Measurements from ENCODE around the gene PHACTR1. TPM values are rescaled to one million over a fixed set of nuclear protein-coding genes. Genes with fewer than 3 reads are reported as not detected.

Gene PHACTR1
- total and polyA plus RNA-seq, 7 donors: 0.04 to 3.0 (median 0.85) TPM

DNA sequence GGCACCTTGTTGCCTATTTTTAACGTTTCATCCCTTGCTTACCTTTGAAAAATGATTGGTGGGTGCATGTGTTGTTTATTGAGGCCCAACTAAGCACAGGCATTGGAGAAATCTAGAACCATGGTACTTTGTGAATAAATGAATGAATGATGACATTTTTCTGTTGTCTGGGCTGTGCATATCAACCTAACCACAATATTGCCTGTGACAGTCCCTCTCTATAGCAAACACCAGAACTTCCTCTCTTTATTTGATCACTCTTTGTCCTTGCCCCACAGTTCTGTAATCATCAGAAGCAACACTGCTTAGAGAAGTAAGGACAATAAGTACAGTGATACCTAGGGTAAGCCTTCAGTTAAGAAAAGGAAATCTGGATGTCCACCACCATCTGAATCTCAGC is 536.7 kb downstream of the PHACTR1 start:
- no peak overlapping the region for H3K27ac ChIP-seq
- H3K27me3 ChIP-seq (ENCODE audit: insufficient read depth in 3 of 3, low read length in 2 of 3): no peaks in the 10 kb centered on the region
- H3K36me3 ChIP-seq (ENCODE audit: insufficient read depth in 1 of 2, low read depth in 1 of 2): no peaks in the 10 kb centered on the region
- intact Hi-C loops (cut with DNase I): no loop called here
- WGBS, 3 donors: 62 to 74% (median 68%) methylated on average over 1 of the region's 1 CpG
- no peaks in the 10 kb centered on the region for H3K4me1 ChIP-seq
- ATAC-seq (no peak), DNase-seq (no peak)
- H3K9me3 ChIP-seq: no peaks in the 10 kb centered on the region
- TF ChIP-seq, protein P1, sequence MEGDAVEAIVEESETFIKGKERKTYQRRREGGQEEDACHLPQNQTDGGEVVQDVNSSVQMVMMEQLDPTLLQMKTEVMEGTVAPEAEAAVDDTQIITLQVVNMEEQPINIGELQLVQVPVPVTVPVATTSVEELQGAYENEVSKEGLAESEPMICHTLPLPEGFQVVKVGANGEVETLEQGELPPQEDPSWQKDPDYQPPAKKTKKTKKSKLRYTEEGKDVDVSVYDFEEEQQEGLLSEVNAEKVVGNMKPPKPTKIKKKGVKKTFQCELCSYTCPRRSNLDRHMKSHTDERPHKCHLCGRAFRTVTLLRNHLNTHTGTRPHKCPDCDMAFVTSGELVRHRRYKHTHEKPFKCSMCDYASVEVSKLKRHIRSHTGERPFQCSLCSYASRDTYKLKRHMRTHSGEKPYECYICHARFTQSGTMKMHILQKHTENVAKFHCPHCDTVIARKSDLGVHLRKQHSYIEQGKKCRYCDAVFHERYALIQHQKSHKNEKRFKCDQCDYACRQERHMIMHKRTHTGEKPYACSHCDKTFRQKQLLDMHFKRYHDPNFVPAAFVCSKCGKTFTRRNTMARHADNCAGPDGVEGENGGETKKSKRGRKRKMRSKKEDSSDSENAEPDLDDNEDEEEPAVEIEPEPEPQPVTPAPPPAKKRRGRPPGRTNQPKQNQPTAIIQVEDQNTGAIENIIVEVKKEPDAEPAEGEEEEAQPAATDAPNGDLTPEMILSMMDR (IDR thresholded peaks at IDR 0.05): no peak
- H3K4me3 ChIP-seq: no peak overlapping the region

DNA sequence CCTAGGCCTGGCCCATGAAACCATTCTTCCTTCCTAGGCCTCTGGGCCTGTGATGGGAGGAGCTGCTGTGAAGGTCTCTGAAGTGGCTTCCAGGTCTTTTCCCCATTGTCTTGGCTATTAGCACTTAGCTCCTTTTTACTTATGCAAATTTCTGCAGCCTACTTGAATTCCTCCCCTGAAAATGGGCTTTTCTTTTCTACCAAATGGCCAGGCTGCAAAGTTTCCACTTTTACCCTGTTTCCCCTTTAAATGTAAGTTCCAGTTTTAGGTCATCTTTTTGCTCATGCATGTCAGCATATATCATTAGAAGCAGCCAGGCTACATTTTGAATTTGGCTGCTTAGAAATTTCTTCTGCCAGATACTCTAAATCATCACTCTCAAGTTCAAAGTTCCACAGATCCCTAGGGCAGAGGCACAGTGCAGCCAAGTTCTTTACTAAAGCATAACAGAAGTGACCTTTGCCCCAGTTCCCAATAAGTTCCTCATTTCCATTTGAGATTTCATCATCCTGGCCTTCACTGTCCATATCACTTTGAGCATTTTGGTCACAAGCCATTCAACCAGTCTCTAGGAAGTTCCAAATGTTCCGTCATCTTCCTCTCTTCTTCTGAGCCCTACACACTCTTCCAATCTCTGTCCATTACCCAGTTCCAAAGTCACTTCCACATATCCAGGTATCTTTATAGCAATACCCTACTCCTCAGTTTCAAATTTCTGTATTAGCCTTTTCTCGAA is 539.9 kb downstream of the PHACTR1 start:
- H3K36me3 ChIP-seq (ENCODE audit: insufficient read depth in 1 of 2, low read depth in 1 of 2): no peaks in the 10 kb centered on the region
- DNase-seq: no peak

DNA sequence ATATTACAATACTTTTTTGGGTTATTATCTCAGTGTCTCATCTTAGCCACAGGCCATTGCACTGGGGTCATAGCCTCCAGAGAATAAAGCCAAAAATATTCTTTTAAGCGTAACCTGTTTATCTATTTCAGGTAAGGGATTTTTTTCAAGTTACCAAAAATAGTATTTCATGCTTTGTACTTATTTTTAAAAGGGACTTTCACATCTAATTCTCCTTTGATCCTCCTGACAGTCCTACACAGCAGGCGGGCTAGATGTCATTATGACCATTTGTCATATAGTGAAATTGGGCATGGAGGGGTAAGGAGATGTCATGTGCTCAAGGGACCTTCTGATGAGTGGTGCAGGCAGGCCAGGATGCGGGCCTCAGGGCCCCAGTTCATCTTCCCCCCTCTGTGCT is 542.8 kb downstream of the PHACTR1 start:
- no peaks in the 10 kb centered on the region for H3K36me3 ChIP-seq (ENCODE audit: insufficient read depth in 1 of 2, low read depth in 1 of 2)
- DNase-seq (no peak), ATAC-seq (no peak)
- H3K27me3 ChIP-seq (ENCODE audit: insufficient read depth in 3 of 3, low read length in 2 of 3): no peaks in the 10 kb centered on the region
- WGBS, 3 donors: 86 to 89% (median 88%) methylated on average over 3 of the region's 3 CpGs
- no peaks in the 10 kb centered on the region for H3K4me1 ChIP-seq
- no peaks in the 10 kb centered on the region for H3K9me3 ChIP-seq
- no peak overlapping the region for H3K4me3 ChIP-seq
- TF ChIP-seq, protein P1 (IDR thresholded peaks at IDR 0.05): no peak
- H3K27ac ChIP-seq: no peak overlapping the region
- intact Hi-C loops (cut with DNase I): no loop called here

More for the DNA sequence above, 539.9 kb downstream of the PHACTR1 start:
- WGBS, 3 donors: 68 to 76% (median 72%) methylated on average over 2 of the region's 2 CpGs
- H3K27ac ChIP-seq: no peak overlapping the region
- ATAC-seq: no peak
- H3K9me3 ChIP-seq: no peaks in the 10 kb centered on the region
- H3K27me3 ChIP-seq (ENCODE audit: insufficient read depth in 3 of 3, low read length in 2 of 3): no peaks in the 10 kb centered on the region
- TF ChIP-seq, protein P1 (IDR thresholded peaks at IDR 0.05): no peak
- H3K4me3 ChIP-seq: no peak overlapping the region
- intact Hi-C loops (cut with DNase I): no loop called here
- H3K4me1 ChIP-seq: no peaks in the 10 kb centered on the region

DNA sequence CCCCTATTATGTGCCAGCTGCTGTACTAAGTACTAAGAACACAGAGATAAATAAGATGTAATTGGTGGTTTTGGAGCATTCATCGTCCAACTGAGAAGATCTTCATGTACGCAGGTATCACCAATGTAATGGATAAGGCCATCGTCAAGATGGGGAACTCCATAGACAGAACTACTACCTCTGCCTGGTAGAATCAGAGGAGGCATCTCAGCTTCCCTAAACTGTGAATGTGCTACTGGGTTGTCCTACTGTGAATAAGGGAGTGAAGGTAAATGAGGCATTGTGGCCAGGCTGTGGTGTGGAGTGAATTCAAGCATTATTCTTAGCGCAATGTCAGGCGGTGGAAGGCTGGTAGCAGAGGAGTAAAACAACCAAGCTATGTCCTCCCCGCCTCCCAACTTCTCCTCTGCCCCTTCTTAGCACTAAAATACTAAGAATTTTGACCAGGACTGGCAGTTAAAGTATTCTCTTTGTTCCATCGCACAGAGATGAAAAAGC is 543.6 kb downstream of the PHACTR1 start:
- 72 to 90% (median 89%) methylated on average over 7 of the region's 7 CpGs for WGBS, 3 donors
- TF ChIP-seq, protein P1 (IDR thresholded peaks at IDR 0.05): no peak
- H3K36me3 ChIP-seq (ENCODE audit: insufficient read depth in 1 of 2, low read depth in 1 of 2): no peaks in the 10 kb centered on the region
- ATAC-seq: no peak
- no peaks in the 10 kb centered on the region for H3K27me3 ChIP-seq (ENCODE audit: insufficient read depth in 3 of 3, low read length in 2 of 3)
- DNase-seq: no peak
- no peaks in the 10 kb centered on the region for H3K4me1 ChIP-seq
- intact Hi-C loops (cut with DNase I): no loop called here
- no peak overlapping the region for H3K4me3 ChIP-seq
- no peak overlapping the region for H3K27ac ChIP-seq
- no peaks in the 10 kb centered on the region for H3K9me3 ChIP-seq
